HEK293 (cell line): Measurements from ENCODE around the gene ALLC.

Experiments
- CTCF ChIA-PET: fragments of 350-600 bp; formaldehyde crosslinking; extraction: SDS; loops from one replicate; lab custom pipeline; 2021; ENCODE audit warnings: antibody characterized with exemption; lab: Yijun Ruan, JAX
- POLR2A ChIA-PET: fragments of 300-600 bp; formaldehyde crosslinking; extraction: SDS; loops from one replicate; lab custom pipeline; 2020; ENCODE audit warnings: antibody characterized with exemption, inconsistent platforms; lab: Yijun Ruan, JAX
- H3K27ac ChIP-seq: fragments of 200-500 bp; sonication (Bioruptor generic); 2 replicates; pipeline ENCODE4 v1.5.1; 2014; ENCODE audit warnings: low read depth, low read length, control low read depth, inconsistent platforms; ENCODE audit errors: extremely low read depth
- H3K36me3 ChIP-seq, 2 experiments: fragments of 200-500 bp in 1 of 2; sonication (Bioruptor generic) in 1 of 2; 1 replicate in 1 of 2; 2 replicates in 1 of 2; pipeline ENCODE4 v1.5.1; 2014 to 2017; ENCODE audit warnings: inconsistent platforms in 2 of 2, low read length in 2 of 2; ENCODE audit not compliant: control insufficient read depth in 2 of 2, insufficient read depth in 1 of 2
- H3K4me1 ChIP-seq: fragments of 200-500 bp; sonication (Bioruptor generic); 2 replicates; pipeline ENCODE4 v1.5.1; 2014; ENCODE audit warnings: mild to moderate bottlenecking, low read length, inconsistent platforms; ENCODE audit not compliant: control insufficient read depth, insufficient read depth
- H3K4me3 ChIP-seq: 2 replicates; pipeline ENCODE4 v1.5.1; 2011; ENCODE audit warnings: low read depth, mild to moderate bottlenecking, control low read depth, low read length, moderate library complexity
- H3K9me3 ChIP-seq: fragments of 200-500 bp; sonication (Bioruptor generic); 2 replicates; pipeline ENCODE4 v1.5.1; 2014; ENCODE audit warnings: low read depth, low read length, inconsistent platforms; ENCODE audit not compliant: control insufficient read depth, insufficient read depth
- FEZF1 ChIP-seq: fragments of 450-650 bp; formaldehyde crosslinking; IDR thresholded peaks from 2 replicates; pipeline ENCODE4 v1.5.1; 2016; ENCODE audit warnings: missing biosample characterization, missing genetic modification characterization
- HOXC10 ChIP-seq: sonication (generic); formaldehyde crosslinking; IDR thresholded peaks from 2 replicates; pipeline ENCODE4 v1.8.1; 2023; ENCODE audit warnings: mild to moderate bottlenecking, missing genetic modification reagents
- IKZF3 ChIP-seq: fragments of 450-650 bp; IDR thresholded peaks from 2 replicates; pipeline ENCODE4 v1.5.0; 2018; ENCODE audit warnings: missing biosample characterization, mild to moderate bottlenecking, missing genetic modification characterization, moderate library complexity
- INSM2 ChIP-seq: fragments of 450-650 bp; formaldehyde crosslinking; IDR thresholded peaks from 2 replicates; pipeline ENCODE4 v1.5.1; 2016; ENCODE audit warnings: missing biosample characterization, missing genetic modification characterization
- KLF1 ChIP-seq: fragments of 450-650 bp; formaldehyde crosslinking; IDR thresholded peaks from 2 replicates; pipeline ENCODE4 v1.5.1; 2016; ENCODE audit warnings: missing biosample characterization, missing genetic modification characterization
- OSR2 ChIP-seq: fragments of 450-650 bp; formaldehyde crosslinking; IDR thresholded peaks from 2 replicates; pipeline ENCODE4 v1.5.1; 2016; ENCODE audit warnings: missing biosample characterization, missing genetic modification characterization
- PRDM2 ChIP-seq: fragments of 450-650 bp; formaldehyde crosslinking; IDR thresholded peaks from 2 replicates; pipeline ENCODE4 v1.5.1; 2016; ENCODE audit warnings: missing biosample characterization, missing genetic modification characterization, borderline replicate concordance
- ZBTB1 ChIP-seq: fragments of 450-650 bp; formaldehyde crosslinking; IDR thresholded peaks from 2 replicates; pipeline ENCODE4 v1.5.1; 2016; ENCODE audit warnings: missing biosample characterization, missing genetic modification characterization
- ZBTB6 ChIP-seq: fragments of 450-650 bp; formaldehyde crosslinking; IDR thresholded peaks from 2 replicates; pipeline ENCODE4 v1.5.1; 2017; ENCODE audit warnings: missing biosample characterization, missing genetic modification characterization
- ZEB2 ChIP-seq: fragments of 450-650 bp; formaldehyde crosslinking; IDR thresholded peaks from 2 replicates; pipeline ENCODE4 v1.5.1; 2016; ENCODE audit warnings: missing biosample characterization, missing genetic modification characterization
- ZNF133 ChIP-seq: fragments of 450-650 bp; formaldehyde crosslinking; IDR thresholded peaks from 2 replicates; pipeline ENCODE4 v1.5.1; 2016; ENCODE audit warnings: missing biosample characterization, missing genetic modification characterization
- ZNF138 ChIP-seq: fragments of 450-650 bp; formaldehyde crosslinking; IDR thresholded peaks from 2 replicates; pipeline ENCODE4 v1.5.1; 2016; ENCODE audit warnings: missing biosample characterization, missing genetic modification characterization, borderline replicate concordance
- ZNF175 ChIP-seq: fragments of 450-650 bp; formaldehyde crosslinking; IDR thresholded peaks from 2 replicates; pipeline ENCODE4 v1.5.1; 2016; ENCODE audit warnings: missing biosample characterization, missing genetic modification characterization
- ZNF335 ChIP-seq: fragments of 450-650 bp; formaldehyde crosslinking; conservative IDR thresholded peaks from 2 replicates; pipeline ENCODE4 v1.5.1; 2016; ENCODE audit warnings: missing biosample characterization, missing genetic modification characterization
- ZNF350 ChIP-seq: fragments of 450-650 bp; formaldehyde crosslinking; IDR thresholded peaks from 2 replicates; pipeline ENCODE4 v1.5.0; 2017; ENCODE audit warnings: missing biosample characterization, mild to moderate bottlenecking, missing genetic modification characterization
- ZNF473 ChIP-seq: fragments of 450-650 bp; formaldehyde crosslinking; IDR thresholded peaks from 2 replicates; pipeline ENCODE4 v1.5.1; 2017; ENCODE audit warnings: missing biosample characterization, missing genetic modification characterization
- ZNF510 ChIP-seq: fragments of 450-650 bp; formaldehyde crosslinking; IDR thresholded peaks from 2 replicates; pipeline ENCODE4 v1.5.1; 2018; ENCODE audit warnings: mild to moderate bottlenecking, missing genetic modification characterization, missing biosample characterization; ENCODE audit not compliant: insufficient replicate concordance
- ZNF513 ChIP-seq: fragments of 450-650 bp; IDR thresholded peaks from 2 replicates; pipeline ENCODE4 v1.5.1; 2018; ENCODE audit warnings: missing biosample characterization, missing genetic modification characterization
- ZNF529 ChIP-seq: fragments of 450-650 bp; formaldehyde crosslinking; IDR thresholded peaks from 2 replicates; pipeline ENCODE4 v1.5.1; 2017; ENCODE audit warnings: missing genetic modification characterization, missing biosample characterization; ENCODE audit not compliant: insufficient replicate concordance
- ZNF544 ChIP-seq: fragments of 450-650 bp; formaldehyde crosslinking; IDR thresholded peaks from 2 replicates; pipeline ENCODE4 v1.5.0; 2017; ENCODE audit warnings: missing biosample characterization, missing genetic modification characterization
- ZNF623 ChIP-seq: fragments of 450-650 bp; formaldehyde crosslinking; IDR thresholded peaks from 2 replicates; pipeline ENCODE4 v1.5.1; 2016; ENCODE audit warnings: missing biosample characterization, missing genetic modification characterization
- ZNF624 ChIP-seq: fragments of 450-650 bp; formaldehyde crosslinking; IDR thresholded peaks from 2 replicates; pipeline ENCODE4 v1.5.1; 2017; ENCODE audit warnings: missing biosample characterization, missing genetic modification characterization
- ZNF626 ChIP-seq: fragments of 450-650 bp; sonication (Bioruptor Pico); formaldehyde crosslinking; IDR thresholded peaks from 2 replicates; pipeline ENCODE4 v1.5.1; 2018; ENCODE audit warnings: missing biosample characterization, missing genetic modification characterization, inconsistent platforms
- ZNF777 ChIP-seq: fragments of 450-650 bp; formaldehyde crosslinking; IDR thresholded peaks from 2 replicates; pipeline ENCODE4 v1.5.1; 2017; ENCODE audit warnings: missing biosample characterization, missing genetic modification characterization, borderline replicate concordance
- ZXDB ChIP-seq: fragments of 450-650 bp; formaldehyde crosslinking; IDR thresholded peaks from 2 replicates; pipeline ENCODE4 v1.5.1; 2016; ENCODE audit warnings: missing biosample characterization, missing genetic modification characterization

Gene ALLC

GRCh38 chr2:3677436-3677835 lies 19.4 kb downstream of the ALLC start:
- Histone ChIP-seq H3K27ac (no peak overlapping the region), H3K4me3 (no peak overlapping the region), H3K9me3 (no peaks in the 10 kb centered on the region)
- TF ChIP-seq INSM2 (no peak), ZNF473 (no peak), ZNF175 (no peak), ZNF623 (tag by site-specific recombination) (no peak), ZBTB1 (tag by site-specific recombination) (no peak), ZNF624 (tag by site-specific recombination) (no peak), ZBTB6 (no peak), ZXDB (tag by site-specific recombination) (no peak), IKZF3 (no peak), ZNF138 (tag by site-specific recombination) (no peak), FEZF1 (tag by site-specific recombination) (no peak), ZNF626 (tag by site-specific recombination) (no peak), OSR2 (no peak), ZNF777 (no peak), ZNF529 (tag by site-specific recombination) (no peak), ZNF350 (tag by site-specific recombination) (no peak)
- TF ChIP-seq, all 188 proteins: peak for 0
- CTCF ChIA-PET, result no interaction called here
- Histone ChIP-seq H3K4me1 (no peaks in the 10 kb centered on the region), H3K36me3 (no peaks in the 10 kb centered on the region)
- POLR2A ChIA-PET, result no interaction called here

GRCh38 chr2:3678212-3678611 lies 20.2 kb downstream of the ALLC start:
- POLR2A ChIA-PET, result no interaction called here
- Histone ChIP-seq H3K4me3 (no peak overlapping the region), H3K36me3 (no peaks in the 10 kb centered on the region), H3K9me3 (no peaks in the 10 kb centered on the region), H3K4me1 (no peaks in the 10 kb centered on the region), H3K27ac (no peak overlapping the region)
- TF ChIP-seq KLF1 (tag by site-specific recombination), result no peak
- CTCF ChIA-PET, result no interaction called here

GRCh38 chr2:3679180-3679579 lies 21.2 kb downstream of the ALLC start:
- no peaks in the 10 kb centered on the region for H3K9me3 ChIP-seq
- no peak overlapping the region for H3K4me3 ChIP-seq
- POLR2A ChIA-PET, result no interaction called here
- H3K36me3 ChIP-seq, result no peaks in the 10 kb centered on the region
- H3K27ac ChIP-seq, result no peak overlapping the region
- no peaks in the 10 kb centered on the region for H3K4me1 ChIP-seq
- CTCF ChIA-PET, result interaction anchor here (0.6 kb wide), 1 partner anchor 9 kb away, joined by 4 read pairs; no protein-coding TSS in a partner anchor
- TF ChIP-seq ZNF335 (tag by site-specific recombination) (no peak), ZXDB (tag by site-specific recombination) (no peak), HOXC10 (CRISPR knock-in tag) (no peak), ZEB2 (tag by site-specific recombination) (no peak), ZNF513 (tag by site-specific recombination) (no peak), PRDM2 (tag by site-specific recombination) (no peak), ZNF510 (tag by site-specific recombination) (no peak), ZNF133 (tag by site-specific recombination) (no peak), ZNF544 (tag by site-specific recombination) (no peak)
